ENCODE data around the gene NEUROG3. TPM values are rescaled to one million over a fixed set of nuclear protein-coding genes. Genes with fewer than 3 reads are reported as not detected.
A peak's percentile ranks its signal among the peaks of the same experiment; 100 is the strongest.

The NEUROG3 gene
- total and polyA plus RNA-seq, 2 of the 8 experiments (the other 6 are each of a cell fraction or from before 2014, with no cell fraction given) = 0.45 TPM; not detected in 1

DNA sequence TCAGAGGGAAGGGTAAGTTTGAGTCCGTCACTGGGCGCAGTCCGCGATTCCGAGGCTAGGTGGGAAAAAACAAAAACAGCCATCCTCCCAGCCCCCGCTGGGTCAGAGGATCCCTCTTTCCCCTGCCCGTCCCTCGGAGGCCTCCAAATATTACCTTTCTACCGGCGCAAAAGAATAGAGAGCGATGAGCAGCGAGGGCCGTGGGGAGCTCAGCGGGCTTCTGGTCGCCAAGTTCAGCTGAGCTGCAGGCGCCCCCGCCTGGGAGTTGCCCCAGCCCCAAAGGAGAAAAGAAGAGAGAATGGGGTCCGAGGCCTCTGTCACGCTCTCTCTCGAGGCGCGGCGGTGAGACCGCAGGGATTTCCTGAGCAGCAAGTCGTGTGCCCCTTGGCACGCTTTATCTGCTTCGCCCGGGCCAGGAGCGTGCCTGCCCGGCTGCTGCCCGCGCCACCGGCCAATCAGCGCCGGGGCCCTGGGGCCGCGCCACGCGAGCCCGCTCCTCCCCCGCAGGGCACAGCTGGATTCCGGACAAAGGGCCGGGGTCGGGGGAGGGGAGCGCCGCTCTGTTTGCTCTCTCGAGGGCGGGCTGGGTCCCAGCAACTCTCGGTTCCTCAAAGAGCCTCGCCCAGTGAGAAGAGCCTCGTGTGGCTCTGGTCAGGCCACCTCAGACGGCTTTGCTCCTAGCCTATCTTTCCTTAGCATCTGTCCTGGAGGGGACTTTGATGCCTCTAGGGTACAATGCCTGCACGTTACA, at the start of gene NEUROG3 (continued):
- TF ChIP-seq, protein P1, sequence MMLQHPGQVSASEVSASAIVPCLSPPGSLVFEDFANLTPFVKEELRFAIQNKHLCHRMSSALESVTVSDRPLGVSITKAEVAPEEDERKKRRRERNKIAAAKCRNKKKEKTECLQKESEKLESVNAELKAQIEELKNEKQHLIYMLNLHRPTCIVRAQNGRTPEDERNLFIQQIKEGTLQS (IDR thresholded peaks at IDR 0.05; ENCODE audit: insufficient read depth, low read depth, low read length) = no peak
- 0 out of 2 replicates have a peak, but pooled peaks have one; percentile 8 for TF ChIP-seq BACH1 (IDR thresholded peaks at IDR 0.05; ENCODE audit: low read length)
- TF ChIP-seq TEAD4 (IDR thresholded peaks at IDR 0.05; ENCODE audit: low read depth, low read length) = peak; percentile 8; the same call in 1 of the 2 replicates
- TF ChIP-seq JUN (IDR thresholded peaks at IDR 0.05; ENCODE audit: low read depth, low read length) = no peak
- TF ChIP-seq YY1 (IDR thresholded peaks at IDR 0.05; ENCODE audit: low read depth, low read length) = 0 out of 2 replicates have a peak, but pooled peaks have one; percentile 26
- no peak for TF ChIP-seq POU5F1 (IDR thresholded peaks at IDR 0.05; ENCODE audit: low read depth, low read length)
- TF ChIP-seq, protein P2, sequence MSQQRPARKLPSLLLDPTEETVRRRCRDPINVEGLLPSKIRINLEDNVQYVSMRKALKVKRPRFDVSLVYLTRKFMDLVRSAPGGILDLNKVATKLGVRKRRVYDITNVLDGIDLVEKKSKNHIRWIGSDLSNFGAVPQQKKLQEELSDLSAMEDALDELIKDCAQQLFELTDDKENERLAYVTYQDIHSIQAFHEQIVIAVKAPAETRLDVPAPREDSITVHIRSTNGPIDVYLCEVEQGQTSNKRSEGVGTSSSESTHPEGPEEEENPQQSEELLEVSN (IDR thresholded peaks at IDR 0.05) = peak; percentile 71
- peak; percentile 72; the same call in 1 of the 2 replicates for TF ChIP-seq MAFK (IDR thresholded peaks at IDR 0.05; ENCODE audit: low read depth, low read length)
- no peak; a peak in 1 of 4 replicates for TF ChIP-seq RAD21 (IDR thresholded peaks at IDR 0.05 in 1 of 2, conservative IDR thresholded peaks at IDR 0.05 in 1 of 2; ENCODE audit: low read depth in 2 of 2, low read length in 2 of 2)
- TF ChIP-seq RBBP5 (IDR thresholded peaks at IDR 0.05; ENCODE audit: borderline replicate concordance, low read depth, low read length) = no peak
- TF ChIP-seq SP2 (IDR thresholded peaks at IDR 0.05; ENCODE audit: low read length) = no peak
- peak; percentile 88 for TF ChIP-seq CTBP2 (IDR thresholded peaks at IDR 0.05; ENCODE audit: borderline replicate concordance, insufficient read depth, insufficient read length, low read length)
- peak; percentile 20 for TF ChIP-seq KDM4A (IDR thresholded peaks at IDR 0.05; ENCODE audit: low read depth, low read length, severe bottlenecking)
- no peak for TF ChIP-seq JUND (IDR thresholded peaks at IDR 0.05; ENCODE audit: low read length)
- peak; percentile 53 for TF ChIP-seq TBP (IDR thresholded peaks at IDR 0.05; ENCODE audit: low read depth, low read length)
- TF ChIP-seq GABPA (IDR thresholded peaks at IDR 0.05; ENCODE audit: borderline replicate concordance, insufficient read depth, low read length) = 0 out of 2 replicates have a peak, but pooled peaks have one; percentile 38
